Measurements from ENCODE around the gene TCF12.

Gene TCF12

DNA sequence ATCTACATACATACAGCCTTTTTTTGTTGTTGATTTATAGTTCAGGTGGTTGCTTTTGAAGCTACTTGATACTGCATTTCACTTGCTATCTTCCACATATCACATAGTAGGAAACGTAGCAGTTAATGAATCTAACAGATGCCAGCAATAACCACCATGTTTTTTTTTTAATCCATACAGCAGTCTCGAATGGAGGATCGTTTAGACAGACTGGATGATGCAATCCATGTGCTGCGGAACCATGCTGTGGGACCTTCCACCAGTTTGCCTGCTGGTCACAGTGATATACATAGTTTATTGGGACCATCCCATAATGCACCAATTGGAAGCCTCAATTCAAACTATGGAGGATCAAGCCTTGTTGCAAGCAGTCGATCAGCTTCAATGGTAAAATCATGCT is 334.6 kb downstream of the TCF12 start:
- DNase-seq (ENCODE audit: low spot score): no peak

GRCh38 chr15:57253500-57253899 is 335.1 kb downstream of the TCF12 start:
- no peak for DNase-seq (ENCODE audit: low spot score)

- DNase-seq (ENCODE audit: low spot score): no peak
These were observed 337.4 kb downstream of the TCF12 start for GRCh38 chr15:57255751-57256341.

DNA sequence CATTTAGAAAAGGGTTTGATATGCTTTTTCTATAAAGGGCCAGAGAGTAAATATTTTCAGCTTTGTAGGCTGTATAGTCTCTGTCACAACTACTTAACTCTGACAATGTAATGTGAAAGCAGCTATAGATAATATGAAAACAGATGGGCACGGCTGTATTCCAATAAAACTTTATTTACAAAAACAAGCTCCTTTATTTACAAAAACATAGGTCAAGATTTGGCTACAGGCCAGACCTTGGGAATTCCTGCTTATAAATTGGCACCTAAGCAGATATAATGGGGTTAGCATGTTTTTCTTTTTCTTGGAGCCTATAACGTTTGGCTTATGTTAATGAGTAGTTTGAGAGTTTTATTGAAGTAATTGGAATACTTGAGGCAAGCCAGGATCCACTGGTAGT is 338.5 kb downstream of the TCF12 start:
- DNase-seq (ENCODE audit: low spot score): no peak

GRCh38 chr15:57259568-57260040 is 341.2 kb downstream of the TCF12 start:
- no peak for DNase-seq (ENCODE audit: low spot score)

DNA sequence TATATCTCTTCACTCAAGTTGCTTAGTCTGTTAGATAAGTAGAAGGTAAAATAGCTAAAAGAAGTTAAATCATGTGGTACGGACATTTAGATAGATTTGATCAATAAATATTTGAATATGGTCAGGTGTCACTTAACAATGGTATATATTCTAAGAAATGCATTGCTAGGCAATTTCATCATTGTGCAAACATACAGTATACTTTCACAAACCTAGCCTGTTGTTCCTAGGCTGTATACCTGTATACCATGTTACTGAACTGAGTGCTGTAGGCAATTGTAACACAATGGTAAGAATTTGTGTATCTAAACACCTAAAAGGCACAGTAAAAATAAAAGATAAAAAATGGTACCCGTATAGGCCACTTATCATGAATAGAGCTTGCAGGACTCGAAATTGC is 345.1 kb downstream of the TCF12 start:
- DNase-seq (ENCODE audit: low spot score): no peak

GRCh38 chr15:57272771-57273357 is 354.4 kb downstream of the TCF12 start:
- DNase-seq (ENCODE audit: low spot score): no peak

GRCh38 chr15:57273402-57273801 is 355.0 kb downstream of the TCF12 start:
- DNase-seq (ENCODE audit: low spot score): no peak

DNA sequence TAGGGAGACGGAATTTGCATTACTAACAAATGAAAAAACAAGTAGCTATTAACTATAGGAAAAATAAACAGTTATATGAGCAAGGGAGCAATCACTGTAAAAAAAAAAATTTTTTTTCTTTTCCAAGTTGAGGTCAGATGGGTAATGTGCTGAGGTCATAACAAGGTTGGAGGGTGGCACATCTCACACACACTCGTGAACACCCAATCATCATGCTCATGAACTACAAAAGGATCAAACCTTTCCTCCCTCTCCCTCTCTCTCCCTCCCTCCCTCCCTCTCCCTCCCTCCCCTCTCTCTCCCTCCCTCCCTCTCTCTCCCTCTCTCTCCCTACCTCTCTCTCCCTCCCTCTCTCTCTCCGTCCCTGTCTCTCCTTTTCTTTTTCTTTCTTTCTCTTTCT is 360.0 kb downstream of the TCF12 start:
- DNase-seq (ENCODE audit: low spot score): no peak

GRCh38 chr15:57280464-57280863 is 362.0 kb downstream of the TCF12 start:
- no peak for DNase-seq (ENCODE audit: low spot score)

DNA sequence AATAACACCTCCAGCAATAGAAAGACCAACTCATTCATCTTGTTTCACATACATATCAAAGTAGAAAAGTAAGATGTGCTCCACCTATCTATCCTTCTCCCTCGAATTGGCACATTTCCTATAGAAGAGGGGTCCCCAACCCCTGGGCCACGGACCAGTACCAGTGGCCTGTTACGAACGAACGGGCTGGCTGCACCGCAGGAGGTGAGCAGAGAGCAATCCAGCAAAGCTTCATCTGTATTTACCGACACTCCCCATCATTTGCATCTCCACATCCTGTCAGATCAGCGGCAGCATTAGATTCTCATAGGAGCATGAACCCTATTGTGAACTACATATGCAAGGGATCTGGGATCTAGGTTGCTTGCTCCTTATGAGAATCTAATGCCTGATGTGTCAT is 362.9 kb downstream of the TCF12 start:
- DNase-seq (ENCODE audit: low spot score): no peak

DNA sequence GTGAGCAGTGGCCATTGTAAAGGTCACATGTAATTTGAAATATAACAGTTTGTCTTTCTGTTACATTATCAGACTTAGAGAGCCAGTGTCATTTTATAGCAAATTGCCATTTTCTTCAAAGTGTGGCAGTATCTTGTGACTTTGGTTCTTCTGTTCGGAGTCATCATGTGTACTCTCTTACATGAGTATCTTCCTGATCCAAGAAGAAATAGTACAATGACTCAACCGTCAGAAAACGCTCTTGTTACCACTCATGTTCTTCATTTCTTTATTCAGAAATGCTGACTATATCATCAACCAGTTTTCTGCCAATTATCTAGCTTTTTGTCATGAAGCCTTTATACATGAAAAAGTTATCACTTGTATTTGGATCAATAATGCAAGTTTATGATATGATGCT is 364.2 kb downstream of the TCF12 start:
- DNase-seq (ENCODE audit: low spot score): no peak

- no peak for DNase-seq (ENCODE audit: low spot score)
These were observed 365.5 kb downstream of the TCF12 start for GRCh38 chr15:57283774-57284503.

GRCh38 chr15:57284535-57284934 is 366.1 kb downstream of the TCF12 start:
- no peak for DNase-seq (ENCODE audit: low spot score)

- no peak for DNase-seq (ENCODE audit: low spot score)
These were observed 366.9 kb downstream of the TCF12 start for GRCh38 chr15:57285386-57285785.

- no peak for DNase-seq (ENCODE audit: low spot score)
These were observed 368.1 kb downstream of the TCF12 start for GRCh38 chr15:57286446-57287122.

- DNase-seq (ENCODE audit: low spot score): no peak
These were observed 368.7 kb downstream of the TCF12 start for GRCh38 chr15:57287123-57287521.

- no peak for DNase-seq (ENCODE audit: low spot score)
These were observed 370.6 kb downstream of the TCF12 start for GRCh38 chr15:57288926-57289580.

DNA sequence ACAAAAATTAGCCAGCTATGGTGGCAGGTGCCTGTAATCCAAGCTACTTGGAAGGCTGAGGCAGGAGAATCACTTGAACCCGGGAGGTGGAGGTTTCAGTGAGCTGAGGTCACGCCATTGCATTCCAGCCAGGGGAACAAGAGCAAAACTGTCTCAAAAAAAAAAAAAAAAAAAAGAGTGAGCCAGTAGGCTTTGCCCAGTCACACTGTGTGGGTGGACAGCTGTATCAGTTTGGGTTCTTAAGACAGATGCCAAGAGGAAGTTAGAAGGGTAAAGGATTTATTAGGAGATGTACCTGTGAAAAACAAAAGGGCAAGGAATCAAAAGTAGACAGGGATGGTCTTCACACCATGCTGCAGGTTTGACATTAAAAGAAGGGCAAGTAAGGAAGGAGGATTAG is 371.7 kb downstream of the TCF12 start:
- DNase-seq (ENCODE audit: low spot score): no peak

GRCh38 chr15:57290826-57291225 is 372.4 kb downstream of the TCF12 start:
- DNase-seq (ENCODE audit: low spot score): no peak

- no peak for DNase-seq (ENCODE audit: low spot score)
These were observed 378.2 kb downstream of the TCF12 start for GRCh38 chr15:57296473-57297162.

DNA sequence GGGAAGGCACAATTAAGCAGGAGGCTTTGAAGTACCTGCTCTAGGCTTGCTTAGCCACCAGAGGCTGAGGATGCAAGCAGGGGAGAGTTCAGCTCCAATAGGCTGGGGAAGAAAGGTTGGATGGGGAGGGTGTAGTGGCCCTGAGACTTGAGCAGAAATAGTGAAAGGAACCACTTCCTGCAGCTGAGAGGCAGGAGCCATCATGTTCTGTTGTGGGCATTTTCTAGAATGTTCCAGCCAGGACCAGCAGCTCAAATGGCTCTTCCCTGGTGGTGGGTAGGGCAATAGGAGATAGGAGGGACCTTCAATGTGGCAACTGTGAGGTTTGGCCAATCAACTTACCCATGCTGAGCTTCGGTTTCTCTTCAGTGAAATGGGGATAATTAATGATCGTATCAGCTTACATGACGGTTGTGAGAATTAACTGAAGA is 378.7 kb downstream of the TCF12 start:
- DNase-seq (ENCODE audit: low spot score): no peak
